HL-60 (cell line): Measurements from ENCODE around the gene CAD.

Experiments used
- DNase-seq, 2 experiments: peaks; one replicate each; pipeline ENCODE4 v3.0.0-alpha.2; 2010 to 2020; ENCODE audit warnings: low read depth in 1 of 2, low spot score in 1 of 2
- H3K27ac ChIP-seq: fragments of 250-450 bp; sonication (Bioruptor Pico); replicated peaks from 2 replicates; pipeline ENCODE4 v1.5.1; 2020; ENCODE audit warnings: mild to moderate bottlenecking, moderate library complexity
- H3K27me3 ChIP-seq: fragments of 250-450 bp; sonication (Bioruptor Pico); 2 replicates; pipeline ENCODE4 v1.5.1; 2021; ENCODE audit warnings: mild to moderate bottlenecking, moderate library complexity; ENCODE audit not compliant: insufficient read depth, poor library complexity, severe bottlenecking
- H3K4me3 ChIP-seq: replicated peaks from 2 replicates; pipeline ENCODE4 v1.5.1; 2011; ENCODE audit warnings: mild to moderate bottlenecking, control low read depth, low read length; ENCODE audit not compliant: insufficient read depth
- GABPA ChIP-seq: IDR thresholded peaks from 2 replicates; pipeline ENCODE4 v1.6.1; 2012; ENCODE audit warnings: low read depth
- POLR2AphosphoS5 ChIP-seq: IDR thresholded peaks from 2 replicates; pipeline ENCODE4 v1.6.1; 2012; ENCODE audit warnings: low read depth
- REST ChIP-seq: IDR thresholded peaks from 2 replicates; pipeline ENCODE4 v1.6.1; 2012; ENCODE audit warnings: low read depth; ENCODE audit not compliant: insufficient replicate concordance
- SPI1 ChIP-seq: IDR thresholded peaks from 2 replicates; pipeline ENCODE4 v1.6.1; 2012; ENCODE audit warnings: low read depth, mild to moderate bottlenecking, borderline replicate concordance
- TF ChIP-seq, protein P1 (sequence below): IDR thresholded peaks from one replicate; pipeline ENCODE4 v1.5.1; 2011; ENCODE audit warnings: low read length, control low read depth, inconsistent platforms; ENCODE audit not compliant: insufficient read depth

CAD gene

GRCh38 chr2:27240406-27240805 is 23.2 kb downstream of the CAD start:
- DNase-seq: no peak
- Histone ChIP-seq H3K27me3 (no peaks in the 10 kb centered on the region), H3K4me3 (no peak overlapping the region), H3K27ac (no peak overlapping the region)
- TF ChIP-seq, protein P1, sequence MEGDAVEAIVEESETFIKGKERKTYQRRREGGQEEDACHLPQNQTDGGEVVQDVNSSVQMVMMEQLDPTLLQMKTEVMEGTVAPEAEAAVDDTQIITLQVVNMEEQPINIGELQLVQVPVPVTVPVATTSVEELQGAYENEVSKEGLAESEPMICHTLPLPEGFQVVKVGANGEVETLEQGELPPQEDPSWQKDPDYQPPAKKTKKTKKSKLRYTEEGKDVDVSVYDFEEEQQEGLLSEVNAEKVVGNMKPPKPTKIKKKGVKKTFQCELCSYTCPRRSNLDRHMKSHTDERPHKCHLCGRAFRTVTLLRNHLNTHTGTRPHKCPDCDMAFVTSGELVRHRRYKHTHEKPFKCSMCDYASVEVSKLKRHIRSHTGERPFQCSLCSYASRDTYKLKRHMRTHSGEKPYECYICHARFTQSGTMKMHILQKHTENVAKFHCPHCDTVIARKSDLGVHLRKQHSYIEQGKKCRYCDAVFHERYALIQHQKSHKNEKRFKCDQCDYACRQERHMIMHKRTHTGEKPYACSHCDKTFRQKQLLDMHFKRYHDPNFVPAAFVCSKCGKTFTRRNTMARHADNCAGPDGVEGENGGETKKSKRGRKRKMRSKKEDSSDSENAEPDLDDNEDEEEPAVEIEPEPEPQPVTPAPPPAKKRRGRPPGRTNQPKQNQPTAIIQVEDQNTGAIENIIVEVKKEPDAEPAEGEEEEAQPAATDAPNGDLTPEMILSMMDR: no peak
- TF ChIP-seq POLR2AphosphoS5: no peak
- no peak for TF ChIP-seq REST
- TF ChIP-seq GABPA: no peak
- TF ChIP-seq SPI1: no peak

DNA sequence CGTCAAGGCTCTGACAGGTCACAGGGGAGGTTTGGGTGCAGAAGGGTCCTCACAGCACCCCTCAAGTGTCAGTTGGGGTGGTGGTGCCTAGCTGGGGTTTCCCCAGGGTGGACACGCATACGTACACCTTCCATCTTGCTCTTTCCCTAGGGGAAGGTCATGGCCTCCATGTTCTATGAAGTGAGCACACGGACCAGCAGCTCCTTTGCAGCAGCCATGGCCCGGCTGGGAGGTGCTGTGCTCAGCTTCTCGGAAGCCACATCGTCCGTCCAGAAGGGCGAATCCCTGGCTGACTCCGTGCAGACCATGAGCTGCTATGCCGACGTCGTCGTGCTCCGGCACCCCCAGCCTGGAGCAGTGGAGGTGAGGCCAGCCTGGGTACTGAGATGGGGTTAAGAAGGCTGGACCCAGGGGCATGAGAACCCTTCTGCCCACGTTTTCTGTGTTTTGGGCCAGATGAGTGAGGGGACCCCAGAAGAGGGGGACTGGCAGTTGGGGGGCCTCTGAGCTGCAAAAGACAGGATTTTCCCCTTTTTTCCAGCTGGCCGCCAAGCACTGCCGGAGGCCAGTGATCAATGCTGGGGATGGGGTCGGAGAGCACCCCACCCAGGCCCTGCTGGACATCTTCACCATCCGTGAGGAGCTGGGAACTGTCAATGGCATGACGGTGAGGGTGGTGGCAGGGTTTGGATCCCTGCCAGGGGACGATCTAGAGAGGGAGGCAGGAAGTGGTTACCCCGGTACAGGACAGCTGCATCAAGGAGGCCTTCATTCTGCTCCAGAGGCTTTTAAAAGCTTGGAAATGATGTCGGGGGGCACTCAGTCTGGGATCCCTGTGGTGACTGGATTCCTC is 24.8 kb downstream of the CAD start:
- DNase-seq: no peak
- Histone ChIP-seq H3K27me3 (no peaks in the 10 kb centered on the region), H3K4me3 (no peak overlapping the region), H3K27ac (no peak overlapping the region)
- TF ChIP-seq, protein P1: no peak
- no peak for TF ChIP-seq POLR2AphosphoS5
- no peak for TF ChIP-seq REST
- TF ChIP-seq GABPA: no peak
- no peak for TF ChIP-seq SPI1

GRCh38 chr2:27242614-27242951 is 25.4 kb downstream of the CAD start:
- Histone ChIP-seq H3K27me3 (no peaks in the 10 kb centered on the region), H3K4me3 (no peak overlapping the region), H3K27ac (no peak overlapping the region)
- TF ChIP-seq GABPA (no peak), REST (no peak), POLR2AphosphoS5 (no peak), SPI1 (no peak)
- TF ChIP-seq, protein P1: no peak
- DNase-seq: no peak
